SU-DHL-6 (cell line): Measurements from ENCODE around the gene FNIP2.

Experiments used
- CTCF ChIP-seq: fragments of 200-600 bp; sonication (generic); IDR thresholded peaks from one replicate; pipeline ENCODE4 v1.5.1; 2017; ENCODE audit warnings: antibody characterized with exemption, mild to moderate bottlenecking, low read length, moderate library complexity; ENCODE audit not compliant: insufficient read depth, poor library complexity, severe bottlenecking
- EZH2phosphoT487 ChIP-seq: fragments of 200-600 bp; sonication (generic), shearing (Covaris generic); conservative IDR thresholded peaks from 2 replicates; pipeline ENCODE4 v1.6.1; 2018; ENCODE audit warnings: mild to moderate bottlenecking, antibody characterized with exemption, low read length, moderate library complexity, mixed read lengths

- no peak for TF ChIP-seq CTCF
- no peak for TF ChIP-seq EZH2phosphoT487
These were observed 106.6 kb downstream of the FNIP2 start for GRCh38 chr4:158875455-158875854.
